Non-pigmented ciliary epithelial cell (primary cell): ENCODE measurements around the gene ADNP.

Source experiments
- DNase-seq: peaks from one replicate; pipeline ENCODE4 v3.0.0-alpha.2; 2010; ENCODE audit warnings: low read depth

Gene ADNP

DNA sequence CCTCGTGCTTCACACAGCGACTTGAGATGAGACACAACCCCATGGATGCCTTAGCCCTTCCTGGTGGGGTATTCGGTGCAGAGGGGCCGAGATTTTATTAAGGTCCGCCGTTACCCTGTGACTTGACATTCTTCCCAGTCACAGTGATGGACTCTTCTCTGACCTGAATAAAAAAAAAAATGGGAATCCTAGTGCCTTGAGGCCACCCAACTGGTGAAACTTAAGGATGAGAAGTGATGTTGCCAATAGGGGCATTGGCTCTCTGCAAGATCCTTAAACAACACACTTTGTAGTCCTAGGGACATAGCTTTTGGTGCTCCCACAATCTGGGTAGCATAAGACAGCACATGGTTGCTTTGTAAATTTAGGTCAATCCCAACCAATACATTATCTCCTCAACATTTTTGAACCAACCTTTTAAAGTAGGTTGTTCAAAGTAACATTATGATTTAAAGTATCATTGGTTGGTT is 814 bp upstream of the ADNP start:
- no peak for DNase-seq

DNA sequence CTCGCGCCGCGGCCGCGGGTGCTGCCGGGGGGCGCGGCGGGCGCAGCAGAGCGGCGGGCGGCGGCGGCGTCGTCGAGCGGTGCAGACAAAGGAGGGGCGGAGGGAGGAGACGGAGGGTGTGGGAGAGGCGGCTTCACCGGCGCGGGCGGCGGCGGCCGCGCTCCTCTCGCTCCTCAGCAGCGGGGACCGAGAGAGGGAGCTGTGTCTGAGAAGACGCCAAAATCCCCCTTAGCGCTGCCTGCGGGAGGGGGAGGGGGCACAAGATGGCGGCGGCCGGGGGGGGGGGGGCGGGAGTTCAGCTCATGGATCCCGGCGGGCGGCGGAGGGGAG is 296 bp downstream of the ADNP start:
- no peak for DNase-seq

DNA sequence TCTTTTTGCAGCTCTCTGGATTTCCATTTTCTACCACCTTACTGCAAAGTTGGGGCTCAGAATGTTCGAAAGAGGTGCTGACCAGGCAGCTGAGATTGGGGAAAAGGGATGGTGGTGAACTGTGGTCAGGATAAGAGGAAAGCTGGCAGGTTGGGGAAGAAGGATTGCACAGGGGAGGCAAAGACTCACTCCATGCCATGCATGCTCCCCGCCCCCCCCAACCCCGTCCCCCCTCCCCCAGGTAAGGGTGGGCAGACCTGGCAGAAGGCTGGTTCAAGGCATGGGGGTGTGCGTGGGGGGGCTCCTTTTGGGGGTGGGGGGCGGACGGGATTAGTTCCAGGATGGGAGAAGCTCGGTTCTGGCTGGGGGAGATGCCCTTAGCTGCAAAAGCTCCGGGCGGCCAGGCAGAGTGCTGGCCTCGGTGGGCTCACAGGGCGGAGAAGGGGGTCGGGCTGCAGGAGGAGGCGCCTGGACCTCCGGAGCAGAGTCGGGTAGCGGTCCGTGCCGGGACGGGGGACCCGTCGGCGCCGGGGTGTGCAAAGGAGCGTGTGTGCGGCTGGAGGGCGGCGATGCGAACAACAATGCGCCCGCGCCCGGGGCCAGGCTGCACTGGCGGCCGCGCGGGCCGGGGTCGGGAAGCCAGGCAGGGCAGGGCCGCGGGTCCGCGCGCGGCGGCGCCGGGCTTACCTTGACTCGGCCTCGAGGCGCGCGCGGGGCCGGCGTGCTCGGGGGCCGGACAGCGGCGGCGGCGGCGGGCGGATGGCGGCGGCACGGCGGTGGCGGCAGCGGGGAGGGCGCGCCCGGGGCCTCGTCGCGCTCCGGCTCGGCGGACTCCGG is 880 bp downstream of the ADNP start:
- DNase-seq, result no peak

- peak; percentile 86 for DNase-seq
Observed at GRCh38 chr20:50929299-50930138, 1.7 kb downstream of the ADNP start.

DNA sequence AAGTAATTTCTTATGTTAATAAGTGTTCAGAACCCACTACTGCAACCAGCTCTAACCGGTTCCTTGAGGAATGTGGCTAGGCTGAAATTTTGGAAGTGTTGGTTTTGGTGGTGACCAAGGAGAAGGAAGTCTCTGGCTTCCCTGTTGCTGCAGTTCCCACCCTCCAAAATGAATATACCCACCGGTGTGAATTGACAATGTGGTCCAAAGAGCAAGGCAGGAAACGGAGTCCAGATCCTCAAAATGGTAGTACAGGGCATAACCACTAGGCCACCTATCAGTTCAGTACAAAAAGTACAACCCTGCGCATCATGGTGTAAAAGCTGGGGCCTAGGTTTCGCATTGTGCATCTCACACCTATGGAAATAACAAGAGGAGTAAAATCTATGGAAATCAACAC is 2.8 kb downstream of the ADNP start:
- no peak for DNase-seq

DNA sequence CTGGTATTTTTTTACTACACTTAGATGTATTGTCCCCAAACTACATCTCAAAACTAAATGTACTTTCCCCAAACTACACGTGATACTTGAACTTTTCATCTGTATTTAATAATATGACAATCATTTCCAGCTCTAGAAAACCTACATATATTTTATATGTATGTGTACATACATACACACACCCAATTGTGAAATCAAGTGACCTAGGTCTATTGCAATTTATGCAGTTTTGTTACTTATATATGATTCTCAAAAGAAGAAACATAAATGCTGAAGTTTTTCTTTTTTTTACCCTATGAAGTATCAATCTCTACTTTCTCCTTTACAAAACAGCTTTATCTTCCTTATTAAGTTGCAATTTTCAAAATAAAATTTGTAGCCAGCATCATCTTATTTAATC is 4.7 kb downstream of the ADNP start:
- no peak for DNase-seq

GRCh38 chr20:50924261-50924920 is 6.8 kb downstream of the ADNP start:
- no peak for DNase-seq

DNA sequence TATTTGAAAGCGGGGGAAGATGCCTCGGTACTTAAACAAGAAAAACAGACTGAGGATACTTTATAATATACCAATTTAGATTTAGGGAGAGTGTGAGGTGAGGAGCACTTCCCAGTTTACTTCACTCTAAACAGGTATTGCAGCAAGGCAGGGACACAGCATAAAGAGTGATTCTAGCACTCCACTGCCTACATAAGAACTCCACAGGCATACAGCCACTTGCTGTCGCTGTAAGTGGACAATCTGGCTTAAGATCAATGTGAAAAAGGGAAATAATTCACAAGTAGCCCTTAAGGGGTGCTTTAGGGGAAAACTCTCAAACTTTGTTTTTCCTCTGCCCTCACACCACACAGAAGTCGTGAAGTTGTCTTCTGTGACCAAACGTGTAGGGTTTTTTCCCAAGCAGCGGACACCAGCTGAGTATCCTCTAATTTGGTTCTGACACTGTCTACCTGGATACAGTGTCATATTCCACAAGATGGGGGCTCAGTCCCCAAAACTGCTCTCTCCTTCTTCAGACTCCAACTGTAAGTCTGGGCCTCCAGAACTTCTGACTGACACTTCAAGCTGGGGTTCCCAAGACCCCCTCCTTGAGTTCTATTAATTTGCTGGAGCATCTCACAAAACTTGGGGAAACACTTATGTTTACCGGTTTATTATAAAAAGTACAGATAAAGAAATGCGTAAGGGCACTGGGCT is 9.3 kb downstream of the ADNP start:
- no peak for DNase-seq

DNA sequence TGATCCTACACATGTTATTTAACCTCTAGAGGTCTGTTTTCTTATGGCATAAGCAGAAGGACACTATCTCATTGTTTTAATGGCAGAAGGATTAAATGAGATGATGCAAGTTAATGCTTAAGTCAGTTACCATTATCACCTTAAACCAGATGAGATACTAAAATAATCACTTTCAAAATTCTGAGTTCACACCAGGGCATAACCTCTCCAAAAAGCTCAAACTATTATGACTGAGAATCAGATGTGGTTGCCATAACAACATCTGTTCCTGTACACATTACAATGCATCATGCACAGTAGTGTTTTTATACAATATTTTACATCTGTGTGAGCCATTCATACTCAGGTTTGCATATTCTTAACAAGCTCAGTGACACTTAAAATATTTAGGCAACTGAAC is 10.2 kb downstream of the ADNP start:
- no peak for DNase-seq

GRCh38 chr20:50919567-50919966 is 11.7 kb downstream of the ADNP start:
- peak; percentile 64 for DNase-seq

GRCh38 chr20:50918403-50918802 is 12.8 kb downstream of the ADNP start:
- no peak for DNase-seq

- DNase-seq, result no peak
Observed at GRCh38 chr20:50916934-50917333, 14.3 kb downstream of the ADNP start.

DNA sequence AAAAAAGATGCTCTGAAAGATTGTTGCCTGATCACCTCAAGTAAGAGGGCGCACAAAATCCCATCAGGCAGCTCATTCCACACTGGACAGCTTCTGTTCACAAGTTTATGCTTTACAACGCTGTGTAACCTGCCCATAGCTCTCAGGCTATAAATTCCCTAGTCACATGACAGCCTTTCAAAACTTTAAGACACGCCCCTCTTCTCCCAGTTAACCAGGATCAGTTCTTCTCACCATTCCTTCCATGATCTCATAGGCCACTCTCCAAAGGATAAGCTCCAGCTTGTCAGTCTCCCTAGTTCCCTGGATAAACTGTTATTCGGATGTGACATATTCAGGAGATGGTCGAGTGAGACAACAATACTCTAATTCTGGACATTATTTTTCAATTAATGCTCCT is 15.0 kb downstream of the ADNP start:
- no peak for DNase-seq

DNA sequence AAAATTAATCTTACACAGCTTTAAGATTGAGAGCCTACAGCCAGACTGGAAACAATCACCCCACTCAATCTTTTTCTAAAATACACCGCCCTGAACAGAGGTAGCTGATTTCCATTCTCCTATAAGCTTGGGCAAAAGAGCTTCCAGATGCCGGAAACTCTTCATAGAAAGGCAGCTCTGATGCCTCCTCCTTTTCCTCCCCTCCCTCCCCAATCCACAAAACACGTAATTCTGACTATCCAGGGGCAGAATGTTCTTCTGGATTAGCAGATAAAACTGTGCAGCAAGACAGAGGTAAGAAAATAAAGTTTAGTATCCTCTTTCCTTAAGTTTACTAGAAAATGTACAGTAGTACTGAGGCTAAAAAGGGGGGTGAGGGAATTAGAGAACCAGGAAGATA is 15.8 kb downstream of the ADNP start:
- DNase-seq, result no peak

GRCh38 chr20:50913690-50914375 is 17.4 kb downstream of the ADNP start:
- DNase-seq, result peak; percentile 55

- DNase-seq, result no peak
Observed at GRCh38 chr20:50911716-50912115, 19.5 kb downstream of the ADNP start.

DNA sequence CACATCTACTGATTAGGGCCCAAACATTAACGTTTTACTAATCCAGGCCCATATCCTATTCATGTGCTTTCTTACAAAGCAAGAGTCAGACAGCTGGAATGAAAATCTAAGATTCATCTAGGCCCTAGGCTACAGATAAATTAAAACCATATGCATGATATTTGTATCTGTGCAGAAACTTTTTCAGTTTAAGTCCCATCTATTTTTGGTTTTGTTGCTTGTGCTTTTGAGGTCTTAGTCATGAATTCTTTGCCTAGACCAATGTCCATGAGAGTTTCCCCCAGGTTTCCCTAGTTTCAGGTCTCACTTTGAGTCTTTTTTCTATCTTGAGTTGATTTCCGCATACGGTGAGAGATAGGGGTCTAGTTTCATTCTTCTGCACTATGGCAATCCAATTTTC is 20.2 kb downstream of the ADNP start:
- peak; percentile 24 for DNase-seq

DNA sequence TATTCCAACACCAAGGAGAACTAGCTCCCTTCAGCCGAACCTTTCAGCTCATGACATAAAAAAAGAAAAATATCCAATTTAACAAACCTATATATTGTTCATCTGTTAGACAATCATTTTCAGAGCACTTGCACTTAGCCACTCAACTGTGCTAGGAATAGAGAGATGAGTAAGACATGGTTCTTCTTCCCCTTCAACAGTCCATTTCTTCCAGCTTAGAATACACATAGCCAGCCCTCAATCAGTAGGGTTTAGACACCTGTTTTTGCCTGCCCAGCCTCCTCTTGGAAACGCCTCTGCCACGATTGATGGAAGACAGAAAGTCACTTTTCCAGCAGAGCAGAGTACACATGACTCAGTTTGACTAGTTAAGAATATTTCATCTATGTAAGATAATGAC is 21.8 kb downstream of the ADNP start:
- no peak for DNase-seq

DNA sequence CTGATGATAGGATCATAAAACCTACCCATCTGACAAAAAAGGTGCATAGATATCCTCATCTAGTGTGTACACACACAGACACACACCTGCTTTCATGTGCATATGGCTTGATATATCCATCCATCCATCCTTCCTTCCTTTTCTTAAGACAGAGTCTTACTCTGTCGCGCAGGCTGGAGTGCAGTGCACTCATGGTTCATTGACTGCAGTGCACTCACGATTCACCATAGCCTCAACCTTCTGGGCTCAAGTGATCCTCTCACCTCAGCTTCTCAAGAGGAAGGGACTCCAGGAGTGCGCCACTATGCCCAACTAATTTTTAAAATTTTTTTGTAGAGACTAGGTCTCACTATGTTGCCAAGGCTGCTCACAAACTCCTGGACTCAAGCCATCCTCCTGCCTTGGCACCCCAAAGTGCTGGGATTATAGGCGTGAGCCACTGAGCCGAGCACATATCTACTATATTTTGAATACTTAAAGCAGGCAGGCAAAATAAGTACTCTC is 27.1 kb downstream of the ADNP start:
- DNase-seq, result no peak

DNA sequence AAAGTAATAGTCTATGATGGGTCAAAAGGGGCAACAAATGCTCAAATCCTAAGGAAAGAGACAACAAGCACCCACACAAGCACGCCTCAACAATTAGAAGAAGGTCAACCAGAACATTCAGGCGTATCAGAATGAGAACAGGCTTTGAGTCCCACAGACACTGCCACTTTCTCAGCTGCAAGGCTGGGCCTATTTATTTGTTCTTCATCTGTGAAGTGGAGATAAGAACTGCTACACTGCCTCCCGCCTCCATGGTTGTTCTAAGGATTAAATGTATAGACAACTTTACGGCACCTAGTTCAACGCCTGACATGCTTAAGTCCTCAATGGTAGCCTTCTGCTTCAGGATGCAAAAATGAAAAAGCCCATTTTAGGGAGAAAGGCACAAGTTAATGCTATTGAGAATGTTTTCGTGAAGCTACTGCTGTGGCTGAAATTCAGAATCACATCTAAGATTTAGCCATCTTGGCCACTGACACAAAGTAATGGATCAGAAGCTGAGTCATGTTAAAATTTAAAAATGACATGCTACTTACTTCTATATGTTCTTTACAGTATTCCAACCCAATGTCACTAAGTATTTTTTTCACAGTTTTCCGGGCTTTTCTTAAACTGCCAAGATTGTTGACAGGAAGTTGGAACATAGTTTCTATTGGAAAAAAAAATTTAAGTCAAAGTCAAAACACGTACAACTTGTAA is 27.7 kb downstream of the ADNP start:
- no peak for DNase-seq

DNA sequence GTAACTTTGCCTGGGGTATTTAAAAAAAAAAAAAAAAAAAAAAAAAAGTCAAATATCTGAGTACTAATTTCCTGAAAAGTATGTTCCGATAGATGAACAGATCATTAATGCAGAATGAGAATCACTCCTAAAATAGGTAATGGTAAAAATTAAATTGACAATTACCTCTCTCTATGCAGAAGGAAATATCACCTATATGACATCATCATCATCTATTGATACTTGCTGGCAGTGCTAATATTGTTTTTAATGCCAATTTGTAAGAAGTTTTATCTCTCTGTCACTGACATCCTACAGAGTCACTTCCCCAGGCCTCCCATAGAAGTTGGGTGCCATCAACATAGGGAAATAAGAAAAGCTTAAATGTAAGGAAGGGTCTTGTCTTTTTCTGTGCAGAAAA is 29.9 kb downstream of the ADNP start:
- DNase-seq, result no peak
